ENCODE measurements around the gene UGT1A6.

GRCh38 chr2:233811732-233812131, 119.0 kb downstream of the UGT1A6 start:
- TF ChIP-seq CREM (CRISPR knock-in tag; IDR thresholded peaks at IDR 0.05) (no peak), CTCF (IDR thresholded peaks at IDR 0.05) (no peak), GRHL2 (CRISPR knock-in tag; IDR thresholded peaks at IDR 0.05; ENCODE audit: insufficient replicate concordance, severe bottlenecking) (no peak), ETV6 (CRISPR knock-in tag; IDR thresholded peaks at IDR 0.05) (no peak), ZBTB21 (CRISPR knock-in tag; IDR thresholded peaks at IDR 0.05; ENCODE audit: borderline replicate concordance) (no peak), IRF1 (CRISPR knock-in tag; IDR thresholded peaks at IDR 0.05) (no peak), TEAD4 (CRISPR knock-in tag; IDR thresholded peaks at IDR 0.05) (no peak), USF1 (CRISPR knock-in tag; IDR thresholded peaks at IDR 0.05) (no peak), NR1H2 (CRISPR knock-in tag; IDR thresholded peaks at IDR 0.05) (no peak), ZNF138 (CRISPR knock-in tag; conservative IDR thresholded peaks at IDR 0.05) (no peak), SP1 (CRISPR knock-in tag; conservative IDR thresholded peaks at IDR 0.05) (no peak), CBFB (CRISPR knock-in tag; IDR thresholded peaks at IDR 0.05; ENCODE audit: low read depth) (no peak), IRF2 (CRISPR knock-in tag; IDR thresholded peaks at IDR 0.05; ENCODE audit: borderline replicate concordance, low read depth) (no peak), FOXJ3 (CRISPR knock-in tag; IDR thresholded peaks at IDR 0.05; ENCODE audit: borderline replicate concordance) (no peak)
